ENCODE measurements around the gene EPB42. TPM values are rescaled to one million over a fixed set of nuclear protein-coding genes. Genes with fewer than 3 reads are reported as not detected.
A peak's percentile ranks its signal among the peaks of the same experiment; 100 is the strongest.

Gene EPB42
- total RNA-seq, 1 experiment from 2014 or later, result not detected

GRCh38 chr15:43241100-43241499 is 20.3 kb upstream of the EPB42 start:
- Histone ChIP-seq H3K27ac (ENCODE audit: low read length) (no peak overlapping the region), H3K79me2 (ENCODE audit: low read length) (no peaks in the 10 kb centered on the region), H3K9me3 (ENCODE audit: low read length) (no peaks in the 10 kb centered on the region), H3K27me3 (ENCODE audit: low read length) (no peaks in the 10 kb centered on the region), H3K4me1 (ENCODE audit: insufficient read depth, low read length) (peaks cover 8% of the 10 kb centered on the region), H3K9ac (ENCODE audit: low read length) (no peak overlapping the region), H3K9me2 (replicated peaks; ENCODE audit: low read length) (no peaks in the 10 kb centered on the region), H3K36me3 (ENCODE audit: low read depth, low read length) (no peaks in the 10 kb centered on the region), H4K20me1 (ENCODE audit: low read length) (no peaks in the 10 kb centered on the region), H3K4me2 (ENCODE audit: low read length) (no peak overlapping the region), H3F3A (ENCODE audit: low read length, unreplicated experiment) (no peaks in the 10 kb centered on the region), H3K4me3 (ENCODE audit: low read length) (no peak overlapping the region), H2AFZ (ENCODE audit: low read length) (no peak overlapping the region)
- ChIA-PET CTCF (no interaction called here), POLR2A (ENCODE audit: unreplicated experiment) (no interaction called here)
- TF ChIP-seq EZH2phosphoT487 (IDR thresholded peaks at IDR 0.05; ENCODE audit: borderline replicate concordance, low read length), result no peak
- no peak for TF ChIP-seq EZH2 (IDR thresholded peaks at IDR 0.05; ENCODE audit: low read length, unreplicated experiment)
- TF ChIP-seq, protein P1, sequence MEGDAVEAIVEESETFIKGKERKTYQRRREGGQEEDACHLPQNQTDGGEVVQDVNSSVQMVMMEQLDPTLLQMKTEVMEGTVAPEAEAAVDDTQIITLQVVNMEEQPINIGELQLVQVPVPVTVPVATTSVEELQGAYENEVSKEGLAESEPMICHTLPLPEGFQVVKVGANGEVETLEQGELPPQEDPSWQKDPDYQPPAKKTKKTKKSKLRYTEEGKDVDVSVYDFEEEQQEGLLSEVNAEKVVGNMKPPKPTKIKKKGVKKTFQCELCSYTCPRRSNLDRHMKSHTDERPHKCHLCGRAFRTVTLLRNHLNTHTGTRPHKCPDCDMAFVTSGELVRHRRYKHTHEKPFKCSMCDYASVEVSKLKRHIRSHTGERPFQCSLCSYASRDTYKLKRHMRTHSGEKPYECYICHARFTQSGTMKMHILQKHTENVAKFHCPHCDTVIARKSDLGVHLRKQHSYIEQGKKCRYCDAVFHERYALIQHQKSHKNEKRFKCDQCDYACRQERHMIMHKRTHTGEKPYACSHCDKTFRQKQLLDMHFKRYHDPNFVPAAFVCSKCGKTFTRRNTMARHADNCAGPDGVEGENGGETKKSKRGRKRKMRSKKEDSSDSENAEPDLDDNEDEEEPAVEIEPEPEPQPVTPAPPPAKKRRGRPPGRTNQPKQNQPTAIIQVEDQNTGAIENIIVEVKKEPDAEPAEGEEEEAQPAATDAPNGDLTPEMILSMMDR (conservative IDR thresholded peaks at IDR 0.05; ENCODE audit: low read depth, low read length), result no peak
- ATAC-seq, result no peak
- DNase-seq, result no peak
- no TSS peak for BruUV-seq (replicated peaks)
- intact Hi-C loops (cut with micrococcal nuclease), result no loop called here

GRCh38 chr15:43239732-43240491 is 19.1 kb upstream of the EPB42 start:
- intact Hi-C loops (cut with micrococcal nuclease), result no loop called here
- H3K4me2 ChIP-seq (ENCODE audit: low read length), result no peak overlapping the region
- H3F3A ChIP-seq (ENCODE audit: low read length, unreplicated experiment), result no peaks in the 10 kb centered on the region
- TF ChIP-seq, protein P1 (conservative IDR thresholded peaks at IDR 0.05; ENCODE audit: low read depth, low read length), result no peak
- TF ChIP-seq EZH2 (IDR thresholded peaks at IDR 0.05; ENCODE audit: low read length, unreplicated experiment) (no peak), EZH2phosphoT487 (IDR thresholded peaks at IDR 0.05; ENCODE audit: borderline replicate concordance, low read length) (no peak)
- DNase-seq, result peak; percentile 26
- H3K9me2 ChIP-seq (replicated peaks; ENCODE audit: low read length), result no peaks in the 10 kb centered on the region
- no peak overlapping the region for H3K9ac ChIP-seq (ENCODE audit: low read length)
- H3K79me2 ChIP-seq (ENCODE audit: low read length), result no peaks in the 10 kb centered on the region
- ATAC-seq, result no peak
- H3K36me3 ChIP-seq (ENCODE audit: low read depth, low read length), result no peaks in the 10 kb centered on the region
- no peak overlapping the region for H3K4me3 ChIP-seq (ENCODE audit: low read length)
- no peaks in the 10 kb centered on the region for H3K9me3 ChIP-seq (ENCODE audit: low read length)
- H3K4me1 ChIP-seq (ENCODE audit: insufficient read depth, low read length), result peaks cover 8% of the 10 kb centered on the region
- POLR2A ChIA-PET (ENCODE audit: unreplicated experiment), result no interaction called here
- peak overlapping the region; percentile 48; the same call in 1 of the 2 replicates for H2AFZ ChIP-seq (ENCODE audit: low read length)
- H3K27ac ChIP-seq (ENCODE audit: low read length), result no peak overlapping the region
- BruUV-seq (replicated peaks), result no TSS peak
- CTCF ChIA-PET, result no interaction called here
- no peaks in the 10 kb centered on the region for H3K27me3 ChIP-seq (ENCODE audit: low read length)
- no peaks in the 10 kb centered on the region for H4K20me1 ChIP-seq (ENCODE audit: low read length)

GRCh38 chr15:43238671-43239131 is 17.9 kb upstream of the EPB42 start:
- Histone ChIP-seq H3F3A (ENCODE audit: low read length, unreplicated experiment) (no peaks in the 10 kb centered on the region), H4K20me1 (ENCODE audit: low read length) (no peaks in the 10 kb centered on the region), H3K9ac (ENCODE audit: low read length) (no peak overlapping the region), H3K9me2 (replicated peaks; ENCODE audit: low read length) (no peaks in the 10 kb centered on the region), H3K9me3 (ENCODE audit: low read length) (no peaks in the 10 kb centered on the region), H3K4me3 (ENCODE audit: low read length) (no peak overlapping the region), H3K79me2 (ENCODE audit: low read length) (no peaks in the 10 kb centered on the region), H3K27me3 (ENCODE audit: low read length) (no peaks in the 10 kb centered on the region), H3K36me3 (ENCODE audit: low read depth, low read length) (no peaks in the 10 kb centered on the region), H3K27ac (ENCODE audit: low read length) (no peak overlapping the region), H2AFZ (ENCODE audit: low read length) (no peak overlapping the region), H3K4me1 (ENCODE audit: insufficient read depth, low read length) (peaks cover under 1% of the 10 kb centered on the region; the same call in 1 of the 2 replicates), H3K4me2 (ENCODE audit: low read length) (no peak overlapping the region)
- ChIA-PET POLR2A (ENCODE audit: unreplicated experiment) (no interaction called here), CTCF (no interaction called here)
- no TSS peak for BruUV-seq (replicated peaks)
- intact Hi-C loops (cut with micrococcal nuclease), result no loop called here
- DNase-seq (no peak), ATAC-seq (no peak)
- TF ChIP-seq, protein P1 (conservative IDR thresholded peaks at IDR 0.05; ENCODE audit: low read depth, low read length), result no peak
- TF ChIP-seq EZH2phosphoT487 (IDR thresholded peaks at IDR 0.05; ENCODE audit: borderline replicate concordance, low read length) (no peak), EZH2 (IDR thresholded peaks at IDR 0.05; ENCODE audit: low read length, unreplicated experiment) (no peak)

Measured in PC-3 (cell line).